Occipital lobe (tissue), 2 donors: ENCODE data around the gene BFAR. TPM values are rescaled to one million over a fixed set of nuclear protein-coding genes. Genes with fewer than 3 reads are reported as not detected.
"Not testable (repeated sequence)": the region's sequence is repeated elsewhere in the genome, so short reads cannot be mapped to it uniquely, and the experiment has no call there.

ENCODE experiments used
- DNase-seq: peaks from one replicate; lab custom pipeline; 2025; lab: John Stamatoyannopoulos, UW
- total RNA-seq: library from RNA; depleted of rRNA; stranded (reverse); fragments of >200 nt; gene quantifications from one replicate; pipeline ENCODE4 v1.2.3, GENCODE V29; 2014

Gene BFAR
- total RNA-seq, 1 donor from 2014 or later = 52.6 TPM

- not testable (repeated sequence) for DNase-seq
Observed at GRCh38 chr16:14636179-14636950, 3.6 kb downstream of the BFAR start.

GRCh38 chr16:14636951-14637240 is 4.1 kb downstream of the BFAR start:
- DNase-seq = not testable (repeated sequence)

GRCh38 chr16:14640538-14640937 is 7.8 kb downstream of the BFAR start:
- DNase-seq = no peak

- DNase-seq = no peak
Observed at GRCh38 chr16:14641206-14641605, 8.5 kb downstream of the BFAR start.

- DNase-seq = no peak
Observed at GRCh38 chr16:14641926-14642325, 9.2 kb downstream of the BFAR start.

- DNase-seq = no peak
Observed at GRCh38 chr16:14649816-14650215, 17.1 kb downstream of the BFAR start.

- no peak for DNase-seq
Observed at GRCh38 chr16:14650629-14651028, 17.9 kb downstream of the BFAR start.

GRCh38 chr16:14652726-14653125 is 20.0 kb downstream of the BFAR start:
- DNase-seq = no peak

- no peak for DNase-seq
Observed at GRCh38 chr16:14658063-14658462, 25.3 kb downstream of the BFAR start.

GRCh38 chr16:14667347-14668266 is 34.9 kb downstream of the BFAR start:
- DNase-seq = no peak

GRCh38 chr16:14668556-14669223 is 35.9 kb downstream of the BFAR start:
- DNase-seq = no peak

GRCh38 chr16:14669776-14670175 is 37.0 kb downstream of the BFAR start:
- DNase-seq = no peak

- no peak for DNase-seq
Observed at GRCh38 chr16:14672403-14672971, 39.7 kb downstream of the BFAR start.

- DNase-seq = no peak
Observed at GRCh38 chr16:14676633-14677032, 43.9 kb downstream of the BFAR start.

- no peak for DNase-seq
Observed at GRCh38 chr16:14677627-14678026, 44.9 kb downstream of the BFAR start.

- DNase-seq = no peak
Observed at GRCh38 chr16:14678748-14679497, 46.2 kb downstream of the BFAR start.

GRCh38 chr16:14680396-14680795 is 47.6 kb downstream of the BFAR start:
- not testable (repeated sequence) for DNase-seq

- DNase-seq = no peak
Observed at GRCh38 chr16:14681115-14681514, 48.4 kb downstream of the BFAR start.

- no peak for DNase-seq
Observed at GRCh38 chr16:14682121-14682520, 49.4 kb downstream of the BFAR start.

- not testable (repeated sequence) for DNase-seq
Observed at GRCh38 chr16:14685870-14686793, 53.4 kb downstream of the BFAR start.
